ENCODE data around the gene PTPN11.
"Not testable (repeated sequence)": the region's sequence is repeated elsewhere in the genome, so short reads cannot be mapped to it uniquely, and the experiment has no call there.

- TF ChIP-seq CTCF, POLR2A (IDR thresholded peaks at IDR 0.05): not testable (repeated sequence)
These were observed 28.7 kb upstream of the PTPN11 start for GRCh38 chr12:112389922-112390654.

Measured in adrenal gland (tissue), 5 donors.